SK-N-SH (cell line): ENCODE measurements around the gene MOCOS. TPM values are rescaled to one million over a fixed set of nuclear protein-coding genes. Genes with fewer than 3 reads are reported as not detected.
A peak's percentile ranks its signal among the peaks of the same experiment; 100 is the strongest.

Experiments
- CTCF ChIA-PET: fragments of 300-600, 350-600 bp; formaldehyde crosslinking; extraction: SDS; loops from one replicate; lab custom pipeline; 2021; lab: Yijun Ruan, JAX
- POLR2A ChIA-PET: fragments of 350-600 bp; sonication (Branson Sonifier 250); formaldehyde crosslinking; extraction: SDS; loops from one replicate; lab custom pipeline; 2020; ENCODE audit warnings: antibody characterized with exemption, inconsistent platforms; lab: Yijun Ruan, JAX
- DNase-seq: peaks from one replicate; pipeline ENCODE4 v3.0.0; 2012
- H2AFZ ChIP-seq: fragments of 200-600 bp; sonication (generic); 2 replicates; pipeline ENCODE4 v1.8.1; 2016; ENCODE audit warnings: antibody characterized with exemption, mild to moderate bottlenecking, low read depth
- H3F3A ChIP-seq: fragments of 200-600 bp; sonication (generic); replicated peaks from 2 replicates; pipeline ENCODE3; 2016; ENCODE audit warnings: antibody characterized with exemption, mild to moderate bottlenecking; ENCODE audit not compliant: insufficient read depth
- H3K27ac ChIP-seq, 2 experiments: fragments of 200-500 bp in 1 of 2; fragments of 200-600 bp in 1 of 2; sonication (Bioruptor generic) in 1 of 2; sonication (generic), shearing (Covaris generic) in 1 of 2; 2 replicates each; pipeline versions ENCODE4 v1.5.1 to v1.6.1; 2014 to 2016; ENCODE audit warnings: low read depth in 2 of 2, inconsistent platforms in 1 of 2, low read length in 1 of 2, mild to moderate bottlenecking in 1 of 2, mixed read lengths in 1 of 2
- H3K27me3 ChIP-seq: fragments of 200-600 bp; sonication (generic), shearing (Covaris generic); 2 replicates; pipeline ENCODE4 v1.6.1; 2016; ENCODE audit warnings: mixed run types; ENCODE audit not compliant: insufficient read depth
- H3K36me3 ChIP-seq, 2 experiments: fragments of 200-500 bp in 1 of 2; fragments of 200-600 bp in 1 of 2; sonication (Bioruptor generic) in 1 of 2; sonication (generic) in 1 of 2; replicated peaks in 1 of 2; 2 replicates each; pipeline versions ENCODE3 to v1.5.1; 2014 to 2016; ENCODE audit warnings: low read length in 1 of 2, mild to moderate bottlenecking in 1 of 2; ENCODE audit not compliant: insufficient read depth in 2 of 2, control insufficient read depth in 1 of 2
- H3K4me1 ChIP-seq, 2 experiments: fragments of 200-500 bp in 1 of 2; fragments of 200-600 bp in 1 of 2; sonication (Bioruptor generic) in 1 of 2; sonication (generic), shearing (Covaris generic) in 1 of 2; 2 replicates each; pipeline versions ENCODE4 v1.5.1 to v1.6.1; 2014 to 2016; ENCODE audit warnings: low read depth in 1 of 2, low read length in 1 of 2, mixed run types in 1 of 2; ENCODE audit not compliant: insufficient read depth in 2 of 2, control insufficient read depth in 1 of 2
- H3K4me2 ChIP-seq: fragments of 200-600 bp; sonication (generic), shearing (Covaris generic); 2 replicates; pipeline ENCODE4 v1.6.1; 2017; ENCODE audit warnings: mixed run types
- H3K4me3 ChIP-seq, 2 experiments: fragments of 200-500 bp in 1 of 2; fragments of 200-600 bp in 1 of 2; sonication (Bioruptor generic) in 1 of 2; sonication (generic), shearing (Covaris generic) in 1 of 2; 2 replicates each; pipeline versions ENCODE4 v1.5.1 to v1.8.1; 2014 to 2016; ENCODE audit warnings: low read depth in 2 of 2, inconsistent platforms in 1 of 2, low read length in 1 of 2, mild to moderate bottlenecking in 1 of 2, mixed read lengths in 1 of 2, moderate library complexity in 1 of 2
- H3K79me2 ChIP-seq: fragments of 200-600 bp; sonication (generic); 2 replicates; pipeline ENCODE4 v1.8.1; 2017; ENCODE audit warnings: mild to moderate bottlenecking; ENCODE audit not compliant: insufficient read depth
- H3K9ac ChIP-seq: fragments of 200-600 bp; sonication (generic); 2 replicates; pipeline ENCODE4 v1.6.1; 2017; ENCODE audit warnings: mixed run types
- H3K9me2 ChIP-seq: fragments of 200-600 bp; sonication (generic); 2 replicates; pipeline ENCODE4 v1.6.1; 2017; ENCODE audit warnings: mixed run types
- H3K9me3 ChIP-seq: fragments of 200-600 bp; sonication (generic); 2 replicates; pipeline ENCODE4 v1.6.1; 2017; ENCODE audit warnings: mixed run types, mild to moderate bottlenecking, moderate library complexity
- H4K20me1 ChIP-seq: fragments of 200-600 bp; sonication (generic); 2 replicates; pipeline ENCODE4 v1.6.1; 2017; ENCODE audit warnings: mild to moderate bottlenecking, mixed run types; ENCODE audit not compliant: insufficient read depth
- ELF1 ChIP-seq: IDR thresholded peaks from 2 replicates; pipeline ENCODE4 v1.4.0; 2012
- EP300 ChIP-seq, 2 experiments: IDR thresholded peaks; 2 replicates each; pipeline versions ENCODE4 v1.4.0 to v1.6.1; 2012; ENCODE audit warnings: borderline replicate concordance in 1 of 2, low read depth in 1 of 2, low read length in 1 of 2
- FOXJ3 ChIP-seq: sonication (generic); formaldehyde crosslinking; IDR thresholded peaks from 2 replicates; pipeline ENCODE4 v1.5.1; 2020; ENCODE audit warnings: mild to moderate bottlenecking, missing genetic modification reagents
- FOXM1 ChIP-seq: IDR thresholded peaks from 2 replicates; pipeline ENCODE4 v1.4.0; 2012; ENCODE audit warnings: low read depth, mild to moderate bottlenecking
- GABPA ChIP-seq: IDR thresholded peaks from 2 replicates; pipeline ENCODE4 v1.4.0; 2012; ENCODE audit warnings: low read depth, mild to moderate bottlenecking
- GATA2 ChIP-seq: sonication (generic); formaldehyde crosslinking; IDR thresholded peaks from 2 replicates; pipeline ENCODE4 v1.5.0; 2020; ENCODE audit warnings: mild to moderate bottlenecking, missing genetic modification reagents
- JUND ChIP-seq: IDR thresholded peaks from 2 replicates; pipeline ENCODE4 v1.4.0; 2012
- MXI1 ChIP-seq: IDR thresholded peaks from 2 replicates; pipeline ENCODE4 v1.6.1; 2012; ENCODE audit warnings: mild to moderate bottlenecking, low read depth, low read length, improper control_type of control experiment
- NRF1 ChIP-seq: IDR thresholded peaks from 2 replicates; pipeline ENCODE4 v1.6.1; 2012; ENCODE audit warnings: low read depth, mild to moderate bottlenecking, low read length
- PBX3 ChIP-seq: IDR thresholded peaks from 2 replicates; pipeline ENCODE4; 2012
- RAD21 ChIP-seq: IDR thresholded peaks from 2 replicates; pipeline ENCODE4 v1.6.1; 2012; ENCODE audit warnings: mild to moderate bottlenecking, low read length
- RFX5 ChIP-seq: IDR thresholded peaks from 2 replicates; pipeline ENCODE4 v1.6.1; 2012; ENCODE audit warnings: mild to moderate bottlenecking, improper control_type of control experiment, low read length
- SIN3A ChIP-seq: IDR thresholded peaks from 2 replicates; pipeline ENCODE4 v1.6.1; 2012; ENCODE audit warnings: low read depth, mild to moderate bottlenecking, low read length, moderate library complexity, borderline replicate concordance
- SMC3 ChIP-seq: IDR thresholded peaks from 2 replicates; pipeline ENCODE4 v1.6.1; 2012; ENCODE audit warnings: low read depth, low read length, improper control_type of control experiment
- TAF1 ChIP-seq: IDR thresholded peaks from 2 replicates; pipeline ENCODE4 v1.6.1; 2012; ENCODE audit warnings: low read depth, mild to moderate bottlenecking, low read length, moderate library complexity, borderline replicate concordance
- TEAD4 ChIP-seq: IDR thresholded peaks from 2 replicates; pipeline ENCODE4 v1.4.0; 2012; ENCODE audit warnings: mild to moderate bottlenecking, borderline replicate concordance; ENCODE audit not compliant: insufficient read depth
- USF1 ChIP-seq: IDR thresholded peaks from 2 replicates; pipeline ENCODE4 v1.4.0; 2012; ENCODE audit warnings: low read depth, borderline replicate concordance
- USF2 ChIP-seq: fragments of 150-350 bp; IDR thresholded peaks from 2 replicates; pipeline ENCODE4 v1.6.1; 2017; ENCODE audit warnings: antibody characterized with exemption, low read length, low read depth, borderline replicate concordance
- YY1 ChIP-seq: IDR thresholded peaks from 2 replicates; pipeline ENCODE4 v1.4.0; 2012; ENCODE audit warnings: low read depth, mild to moderate bottlenecking
- WGBS: methylation state at CpG from one replicate; pipeline ENCODE4 v1.1.6; 2017; ENCODE audit warnings: low lambda C conversion rate; 5-methylcytosine and 5-hydroxymethylcytosine counted together
- polyA plus RNA-seq, 3 experiments: library from polyadenylated mRNA; depleted of rRNA; stranded (reverse); fragments of >200 nt; gene quantifications; 2 replicates each; pipeline ENCODE4 v1.2.3, GENCODE V29; 2012
- TF ChIP-seq, protein P1 (sequence below): IDR thresholded peaks from 2 replicates; pipeline ENCODE4 v1.6.1; 2012; ENCODE audit warnings: mild to moderate bottlenecking, low read depth, low read length, moderate library complexity

Gene MOCOS
- polyA plus RNA-seq, 1 of the 3 experiments (the other 2 are of a cell fraction), result 1.2 TPM

GRCh38 chr18:36185157-36185556, 2.1 kb upstream of the MOCOS start:
- 87% methylated on average over 3 of the region's 3 CpGs for WGBS
- Histone ChIP-seq H3K27me3 (no peaks in the 10 kb centered on the region), H3K4me3 (no peak overlapping the region), H3K79me2 (no peaks in the 10 kb centered on the region), H3K4me2 (no peak overlapping the region), H3K9me3 (no peaks in the 10 kb centered on the region), H3K9me2 (no peaks in the 10 kb centered on the region), H3F3A (peaks cover 3% of the 10 kb centered on the region), H2AFZ (no peak overlapping the region), H4K20me1 (no peaks in the 10 kb centered on the region), H3K36me3 (no peaks in the 10 kb centered on the region), H3K4me1 (peaks cover 0 to 7% of the 10 kb centered on the region in 2 experiments; a peak in 1 of 4 replicates), H3K9ac (no peak overlapping the region), H3K27ac (no peak overlapping the region)
- TF ChIP-seq TAF1, result no peak
- no peak for TF ChIP-seq SIN3A
- no peak for TF ChIP-seq NRF1
- TF ChIP-seq GABPA, result no peak
- no peak for TF ChIP-seq USF2
- TF ChIP-seq YY1, result no peak
- TF ChIP-seq MXI1, result no peak
- no peak for TF ChIP-seq RFX5
- no peak for TF ChIP-seq FOXJ3
- no peak for TF ChIP-seq GATA2 (CRISPR knock-in tag)
- TF ChIP-seq USF1, result no peak
- TF ChIP-seq ELF1, result no peak
- TF ChIP-seq RAD21, result no peak
- DNase-seq, result no peak
- ChIA-PET POLR2A (no interaction called here), CTCF (interaction anchor here (1.1 kb wide), 1 partner anchor 21 kb away, joined by 3 read pairs; no protein-coding TSS in a partner anchor)

GRCh38 chr18:36185901-36186460, 1.3 kb upstream of the MOCOS start:
- no peak overlapping the region for H3K9ac ChIP-seq
- H3K79me2 ChIP-seq, result no peaks in the 10 kb centered on the region
- no peaks in the 10 kb centered on the region for H3F3A ChIP-seq
- H2AFZ ChIP-seq, result no peak overlapping the region
- no peak overlapping the region for H3K4me3 ChIP-seq
- no peak overlapping the region for H3K27ac ChIP-seq
- 98% methylated on average over 9 of the region's 18 CpGs for WGBS
- ChIA-PET CTCF (interaction anchor here (1.1 kb wide), 1 partner anchor 22 kb away, joined by 3 read pairs; no protein-coding TSS in a partner anchor), POLR2A (no interaction called here)
- no peaks in the 10 kb centered on the region for H3K9me3 ChIP-seq
- H3K4me1 ChIP-seq, result peaks cover 0 to 7% of the 10 kb centered on the region in 2 experiments; a peak in 1 of 4 replicates
- TF ChIP-seq NRF1 (no peak), MXI1 (no peak), GATA2 (CRISPR knock-in tag) (no peak), FOXM1 (no peak), JUND (no peak), YY1 (no peak), SMC3 (no peak), EP300 (IDR thresholded peaks at IDR 0.05; ENCODE audit: borderline replicate concordance in 1 of 2, low read depth in 1 of 2, low read length in 1 of 2) (no peak), PBX3 (no peak), ELF1 (no peak), USF1 (no peak), FOXJ3 (no peak), TEAD4 (no peak)
- TF ChIP-seq, protein P1, sequence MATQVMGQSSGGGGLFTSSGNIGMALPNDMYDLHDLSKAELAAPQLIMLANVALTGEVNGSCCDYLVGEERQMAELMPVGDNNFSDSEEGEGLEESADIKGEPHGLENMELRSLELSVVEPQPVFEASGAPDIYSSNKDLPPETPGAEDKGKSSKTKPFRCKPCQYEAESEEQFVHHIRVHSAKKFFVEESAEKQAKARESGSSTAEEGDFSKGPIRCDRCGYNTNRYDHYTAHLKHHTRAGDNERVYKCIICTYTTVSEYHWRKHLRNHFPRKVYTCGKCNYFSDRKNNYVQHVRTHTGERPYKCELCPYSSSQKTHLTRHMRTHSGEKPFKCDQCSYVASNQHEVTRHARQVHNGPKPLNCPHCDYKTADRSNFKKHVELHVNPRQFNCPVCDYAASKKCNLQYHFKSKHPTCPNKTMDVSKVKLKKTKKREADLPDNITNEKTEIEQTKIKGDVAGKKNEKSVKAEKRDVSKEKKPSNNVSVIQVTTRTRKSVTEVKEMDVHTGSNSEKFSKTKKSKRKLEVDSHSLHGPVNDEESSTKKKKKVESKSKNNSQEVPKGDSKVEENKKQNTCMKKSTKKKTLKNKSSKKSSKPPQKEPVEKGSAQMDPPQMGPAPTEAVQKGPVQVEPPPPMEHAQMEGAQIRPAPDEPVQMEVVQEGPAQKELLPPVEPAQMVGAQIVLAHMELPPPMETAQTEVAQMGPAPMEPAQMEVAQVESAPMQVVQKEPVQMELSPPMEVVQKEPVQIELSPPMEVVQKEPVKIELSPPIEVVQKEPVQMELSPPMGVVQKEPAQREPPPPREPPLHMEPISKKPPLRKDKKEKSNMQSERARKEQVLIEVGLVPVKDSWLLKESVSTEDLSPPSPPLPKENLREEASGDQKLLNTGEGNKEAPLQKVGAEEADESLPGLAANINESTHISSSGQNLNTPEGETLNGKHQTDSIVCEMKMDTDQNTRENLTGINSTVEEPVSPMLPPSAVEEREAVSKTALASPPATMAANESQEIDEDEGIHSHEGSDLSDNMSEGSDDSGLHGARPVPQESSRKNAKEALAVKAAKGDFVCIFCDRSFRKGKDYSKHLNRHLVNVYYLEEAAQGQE, result no peak
- H4K20me1 ChIP-seq, result no peaks in the 10 kb centered on the region
- DNase-seq, result no peak
- no peaks in the 10 kb centered on the region for H3K27me3 ChIP-seq
- H3K36me3 ChIP-seq, result no peaks in the 10 kb centered on the region
- H3K9me2 ChIP-seq, result no peaks in the 10 kb centered on the region
- peak overlapping the region; percentile 94; the same call in 1 of the 2 replicates for H3K4me2 ChIP-seq
